ENCODE measurements around the gene CSF3.

Gene CSF3

GRCh38 chr17:40038882-40039513 is 23.8 kb downstream of the CSF3 start:
- peak; percentile 85 for TF ChIP-seq CTCF (IDR thresholded peaks at IDR 0.05; ENCODE audit: low read depth, low read length, missing control alignments)
- DNase-seq (ENCODE audit: extremely low read depth, low read depth): peak; percentile 72
- H3K4me3 ChIP-seq (replicated peaks; ENCODE audit: low read depth, low read length): no peak overlapping the region

GRCh38 chr17:40041196-40041595 is 26.0 kb downstream of the CSF3 start:
- TF ChIP-seq CTCF (IDR thresholded peaks at IDR 0.05; ENCODE audit: low read depth, low read length, missing control alignments): no peak

GRCh38 chr17:40056379-40057015 is 41.3 kb downstream of the CSF3 start:
- no peak for DNase-seq (ENCODE audit: extremely low read depth, low read depth)
- TF ChIP-seq CTCF (IDR thresholded peaks at IDR 0.05; ENCODE audit: low read depth, low read length, missing control alignments): no peak

More at GRCh38 chr17:40041196-40041595, 26.0 kb downstream of the CSF3 start:
- H3K4me3 ChIP-seq (replicated peaks; ENCODE audit: low read depth, low read length): no peak overlapping the region
- no peak for DNase-seq (ENCODE audit: extremely low read depth, low read depth)

GRCh38 chr17:40058186-40058784 is 43.0 kb downstream of the CSF3 start:
- H3K4me3 ChIP-seq (replicated peaks; ENCODE audit: low read depth, low read length): no peak overlapping the region
- TF ChIP-seq CTCF (IDR thresholded peaks at IDR 0.05; ENCODE audit: low read depth, low read length, missing control alignments): no peak
- DNase-seq (ENCODE audit: extremely low read depth, low read depth): no peak

More at GRCh38 chr17:40056379-40057015, 41.3 kb downstream of the CSF3 start:
- H3K4me3 ChIP-seq (replicated peaks; ENCODE audit: low read depth, low read length): no peak overlapping the region

GRCh38 chr17:40058865-40059264 is 43.6 kb downstream of the CSF3 start:
- TF ChIP-seq CTCF (IDR thresholded peaks at IDR 0.05; ENCODE audit: low read depth, low read length, missing control alignments): no peak
- DNase-seq (ENCODE audit: extremely low read depth, low read depth): no peak
- no peak overlapping the region for H3K4me3 ChIP-seq (replicated peaks; ENCODE audit: low read depth, low read length)

GRCh38 chr17:40059729-40060475 is 44.7 kb downstream of the CSF3 start:
- DNase-seq (ENCODE audit: extremely low read depth, low read depth): no peak
- no peak for TF ChIP-seq CTCF (IDR thresholded peaks at IDR 0.05; ENCODE audit: low read depth, low read length, missing control alignments)
- H3K4me3 ChIP-seq (replicated peaks; ENCODE audit: low read depth, low read length): no peak overlapping the region

All from HFF-Myc (cell line).